Ureter (tissue), 1 donor: ENCODE measurements around the gene ZSWIM7. TPM values are rescaled to one million over a fixed set of nuclear protein-coding genes. Genes with fewer than 3 reads are reported as not detected.
A peak's percentile ranks its signal among the peaks of the same experiment; 100 is the strongest.
"Not testable (repeated sequence)": the region's sequence is repeated elsewhere in the genome, so short reads cannot be mapped to it uniquely, and the experiment has no call there.

Source experiments
- DNase-seq: peaks from one replicate; pipeline ENCODE4 v3.0.0-alpha.2; 2020; ENCODE audit warnings: low spot score
- total RNA-seq: library from RNA; stranded (reverse); gene quantifications from one replicate; pipeline ENCODE4 v1.2.4, GENCODE V29; 2023
- donor health status: DM: yes; HTN: yes; CAD: no.

Gene ZSWIM7
- total RNA-seq, 1 donor from 2014 or later = 29.9 TPM

GRCh38 chr17:15999974-16000827, 697 bp upstream of the ZSWIM7 start:
- peak; percentile 46 for DNase-seq

GRCh38 chr17:15998031-15998562, 1.4 kb downstream of the ZSWIM7 start:
- no peak for DNase-seq

GRCh38 chr17:15996322-15996721, 3.2 kb downstream of the ZSWIM7 start:
- no peak for DNase-seq

GRCh38 chr17:15981646-15982580, 17.6 kb downstream of the ZSWIM7 start:
- no peak for DNase-seq

- no peak for DNase-seq
Observed at GRCh38 chr17:15981208-15981607, 18.3 kb downstream of the ZSWIM7 start.

GRCh38 chr17:15979013-15979412, 20.5 kb downstream of the ZSWIM7 start:
- not testable (repeated sequence) for DNase-seq

- DNase-seq = no peak
Observed at GRCh38 chr17:15978606-15979005, 20.9 kb downstream of the ZSWIM7 start.

GRCh38 chr17:15977894-15978293, 21.6 kb downstream of the ZSWIM7 start:
- DNase-seq = no peak

GRCh38 chr17:15973834-15974233, 25.7 kb downstream of the ZSWIM7 start:
- DNase-seq = no peak

GRCh38 chr17:15973016-15973415, 26.5 kb downstream of the ZSWIM7 start:
- no peak for DNase-seq

GRCh38 chr17:15972497-15972951, 27.0 kb downstream of the ZSWIM7 start:
- DNase-seq = no peak

GRCh38 chr17:15971882-15972281, 27.6 kb downstream of the ZSWIM7 start:
- DNase-seq = no peak

- DNase-seq = no peak
Observed at GRCh38 chr17:15971098-15971678, 28.3 kb downstream of the ZSWIM7 start.

GRCh38 chr17:15970500-15970899, 29.0 kb downstream of the ZSWIM7 start:
- DNase-seq = no peak

- DNase-seq = no peak
Observed at GRCh38 chr17:15969463-15969862, 30.0 kb downstream of the ZSWIM7 start.

- no peak for DNase-seq
Observed at GRCh38 chr17:15967706-15968399, 31.7 kb downstream of the ZSWIM7 start.

GRCh38 chr17:15966879-15967248, 32.6 kb downstream of the ZSWIM7 start:
- no peak for DNase-seq

- DNase-seq = no peak
Observed at GRCh38 chr17:15966183-15966878, 33.2 kb downstream of the ZSWIM7 start.

GRCh38 chr17:15965528-15965927, 34.0 kb downstream of the ZSWIM7 start:
- no peak for DNase-seq

- DNase-seq = no peak
Observed at GRCh38 chr17:15963670-15964110, 35.8 kb downstream of the ZSWIM7 start.

GRCh38 chr17:15958484-15958854, 41.0 kb downstream of the ZSWIM7 start:
- no peak for DNase-seq
